Frontal cortex (tissue), 4 donors: ENCODE measurements around the gene SNX2. TPM values are rescaled to one million over a fixed set of nuclear protein-coding genes. Genes with fewer than 3 reads are reported as not detected.

Experiments
- DNase-seq, 2 donors: peaks; one replicate each; pipeline ENCODE4 v3.0.0; 2012; ENCODE audit warnings: low spot score in 2 of 2
- FAIRE-seq: peaks from 2 replicates; lab custom pipeline; 2012; peaks lifted over from hg19 to GRCh38; lab: Jason Lieb, UNC
- total RNA-seq: library from RNA; depleted of rRNA; stranded (reverse); fragments of >200 nt; gene quantifications from one replicate; pipeline ENCODE4 v1.2.3, GENCODE V29; 2014
- donor health status: control.
- donor health status: control.
- donor health status: control.

The SNX2 gene
- total RNA-seq, 1 donor from 2014 or later: 49.7 TPM

GRCh38 chr5:122879076-122879475 is 104.2 kb downstream of the SNX2 start:
- no peak for FAIRE-seq
- DNase-seq: no peak

Other genes with a start within 250 kb of the SNX2 start
- gene SNX24, start 70.5 kb downstream of the SNX2 start, total RNA-seq: 14.7 TPM